Lower leg skin (tissue), 4 donors: ENCODE measurements around the gene FAM229A. TPM values are rescaled to one million over a fixed set of nuclear protein-coding genes. Genes with fewer than 3 reads are reported as not detected.

Experiments used
- DNase-seq, 2 donors: peaks; one replicate each; pipeline ENCODE4 v3.0.0-alpha.2; 2019; ENCODE audit warnings: low spot score in 2 of 2
- H3K4me3 ChIP-seq: fragments of 200-600 bp; sonication (generic); 2 replicates; pipeline ENCODE4 v1.5.1; 2017; ENCODE audit warnings: mild to moderate bottlenecking, low read depth; ENCODE audit not compliant: poor library complexity, severe bottlenecking
- CTCF ChIP-seq, 3 donors: fragments of 450-650 bp; IDR thresholded peaks; one replicate each; pipeline ENCODE4 v1.5.1; 2016; ENCODE audit warnings: antibody characterized with exemption in 3 of 3, mild to moderate bottlenecking in 3 of 3, moderate library complexity in 2 of 3
- POLR2A ChIP-seq, 2 donors: fragments of 450-650 bp; IDR thresholded peaks; one replicate each; pipeline ENCODE4 v1.6.1; 2016 to 2017; ENCODE audit warnings: antibody characterized with exemption in 2 of 2, mild to moderate bottlenecking in 1 of 2, moderate library complexity in 1 of 2
- WGBS, 2 donors: methylation state at CpG; one replicate each; pipeline ENCODE4 v1.1.5; 2018; 5-methylcytosine and 5-hydroxymethylcytosine counted together
- intact Hi-C: fragments of 100-400 bp; cut with DNase I; formaldehyde crosslinking; loops from one replicate; pipeline ENCODE4 v1.15.0; 2023; ENCODE audit warnings: low total_unique reads
- total RNA-seq, 4 donors: library from RNA; depleted of rRNA; stranded (reverse); fragments of >200 nt; gene quantifications; one replicate each; pipeline ENCODE4 v1.1.0, GENCODE V29; 2016

The FAM229A gene
- total RNA-seq, 4 donors from 2014 or later: 7.2 to 20.1 (median 8.7) TPM

GRCh38 chr1:32329931-32330466, 32.3 kb downstream of the FAM229A start:
- 93 to 94% methylated on average over 4 of the region's 4 CpGs for WGBS, 2 donors
- intact Hi-C loops: no loop called here
- no peak overlapping the region for H3K4me3 ChIP-seq
- TF ChIP-seq POLR2A (IDR thresholded peaks at IDR 0.05) (no peak), CTCF (IDR thresholded peaks at IDR 0.05) (no peak)
- no peak for DNase-seq

- 93 to 99% methylated on average over 11 of the region's 11 CpGs for WGBS, 2 donors
These were observed 35.1 kb downstream of the FAM229A start for GRCh38 chr1:32327204-32327603.

GRCh38 chr1:32321712-32322291, 40.5 kb downstream of the FAM229A start:
- H3K4me3 ChIP-seq: no peak overlapping the region
- DNase-seq: no peak

More at GRCh38 chr1:32327204-32327603, 35.1 kb downstream of the FAM229A start:
- no peak for DNase-seq
- TF ChIP-seq POLR2A (IDR thresholded peaks at IDR 0.05) (no peak), CTCF (IDR thresholded peaks at IDR 0.05) (no peak)
- no peak overlapping the region for H3K4me3 ChIP-seq
- intact Hi-C loops: no loop called here

GRCh38 chr1:32318127-32318869, 44.0 kb downstream of the FAM229A start:
- DNase-seq: no peak
- no peak for TF ChIP-seq CTCF (IDR thresholded peaks at IDR 0.05)
- no peak for TF ChIP-seq POLR2A (IDR thresholded peaks at IDR 0.05)
- intact Hi-C loops: no loop called here
- no peak overlapping the region for H3K4me3 ChIP-seq
- 95 to 96% methylated on average over 10 of the region's 10 CpGs for WGBS, 2 donors

More at GRCh38 chr1:32321712-32322291, 40.5 kb downstream of the FAM229A start:
- 56 to 63% methylated on average over 5 of the region's 5 CpGs for WGBS, 2 donors
- TF ChIP-seq POLR2A (IDR thresholded peaks at IDR 0.05) (no peak), CTCF (IDR thresholded peaks at IDR 0.05) (no peak)
- intact Hi-C loops: no loop called here

GRCh38 chr1:32316903-32317277, 45.4 kb downstream of the FAM229A start:
- TF ChIP-seq CTCF (IDR thresholded peaks at IDR 0.05) (no peak), POLR2A (IDR thresholded peaks at IDR 0.05) (no peak)
- no peak overlapping the region for H3K4me3 ChIP-seq
- intact Hi-C loops: no loop called here
- no peak for DNase-seq
- 73 to 85% methylated on average over 3 of the region's 3 CpGs for WGBS, 2 donors
